Measurements from ENCODE around the gene FAS. TPM values are rescaled to one million over a fixed set of nuclear protein-coding genes. Genes with fewer than 3 reads are reported as not detected.

FAS gene
- total and polyA plus RNA-seq, 4 donors = 2.2 to 13.2 (median 5.9) TPM

- H3K27ac ChIP-seq (ENCODE audit: low read depth in 1 of 2, low read length in 2 of 2) = no peak overlapping the region
Measured at GRCh38 chr10:88983206-88983605, 7.4 kb upstream of the FAS start.

GRCh38 chr10:88983939-88984338, 6.7 kb upstream of the FAS start:
- Histone ChIP-seq H3K27me3 (ENCODE audit: control insufficient read depth in 4 of 4, insufficient read depth in 4 of 4, low read length in 3 of 4) (no peaks in the 10 kb centered on the region), H3K27ac (ENCODE audit: low read depth in 1 of 2, low read length in 2 of 2) (no peak overlapping the region), H3K4me1 (ENCODE audit: control insufficient read depth in 4 of 4, insufficient read depth in 4 of 4, low read length in 3 of 4) (peaks cover 4 to 53% (median 46%) of the 10 kb centered on the region in 4 donors), H3K4me3 (ENCODE audit: low read depth in 1 of 3, low read length in 3 of 3) (no peak overlapping the region), H3K9me3 (ENCODE audit: control insufficient read depth in 4 of 4, low read length in 3 of 4) (no peaks in the 10 kb centered on the region), H3K9ac (ENCODE audit: low read depth in 1 of 2, low read length in 2 of 2) (no peak overlapping the region), H3K36me3 (ENCODE audit: control insufficient read depth in 4 of 4, insufficient read depth in 3 of 4, low read depth in 1 of 4, low read length in 3 of 4) (no peaks in the 10 kb centered on the region)
- WGBS = 72% methylated on average over 1 of the region's 1 CpG
- TF ChIP-seq NR2F2 (IDR thresholded peaks at IDR 0.05) = no peak
- TF ChIP-seq MAX (IDR thresholded peaks at IDR 0.05) = no peak
- DNase-seq (ENCODE audit: low spot score) = no peak

More at GRCh38 chr10:88983206-88983605, 7.4 kb upstream of the FAS start:
- DNase-seq (ENCODE audit: low spot score) = no peak
- H3K36me3 ChIP-seq (ENCODE audit: control insufficient read depth in 4 of 4, insufficient read depth in 3 of 4, low read depth in 1 of 4, low read length in 3 of 4) = no peaks in the 10 kb centered on the region
- no peaks in the 10 kb centered on the region for H3K27me3 ChIP-seq (ENCODE audit: control insufficient read depth in 4 of 4, insufficient read depth in 4 of 4, low read length in 3 of 4)
- H3K9ac ChIP-seq (ENCODE audit: low read depth in 1 of 2, low read length in 2 of 2) = no peak overlapping the region
- no peaks in the 10 kb centered on the region for H3K9me3 ChIP-seq (ENCODE audit: control insufficient read depth in 4 of 4, low read length in 3 of 4)
- no peak overlapping the region for H3K4me3 ChIP-seq (ENCODE audit: low read depth in 1 of 3, low read length in 3 of 3)
- no peak for TF ChIP-seq SP1 (IDR thresholded peaks at IDR 0.05)
- TF ChIP-seq YY1 (IDR thresholded peaks at IDR 0.05) = no peak
- TF ChIP-seq HNF4A (conservative IDR thresholded peaks at IDR 0.05) = no peak
- no peak for TF ChIP-seq FOXA2 (IDR thresholded peaks at IDR 0.05)
- TF ChIP-seq FOXA1 (IDR thresholded peaks at IDR 0.05) = no peak
- no peak for TF ChIP-seq CTCF (IDR thresholded peaks at IDR 0.05; ENCODE audit: low read depth, low read length, missing input control)
- TF ChIP-seq, protein P1, sequence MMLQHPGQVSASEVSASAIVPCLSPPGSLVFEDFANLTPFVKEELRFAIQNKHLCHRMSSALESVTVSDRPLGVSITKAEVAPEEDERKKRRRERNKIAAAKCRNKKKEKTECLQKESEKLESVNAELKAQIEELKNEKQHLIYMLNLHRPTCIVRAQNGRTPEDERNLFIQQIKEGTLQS (IDR thresholded peaks at IDR 0.05) = no peak
- TF ChIP-seq HNF4G (IDR thresholded peaks at IDR 0.05) = no peak
- TF ChIP-seq RAD21 (IDR thresholded peaks at IDR 0.05) = no peak
- 70% methylated on average over 2 of the region's 2 CpGs for WGBS
- H3K4me1 ChIP-seq (ENCODE audit: control insufficient read depth in 4 of 4, insufficient read depth in 4 of 4, low read length in 3 of 4) = peaks cover 4 to 49% (median 40%) of the 10 kb centered on the region in 4 donors

DNA sequence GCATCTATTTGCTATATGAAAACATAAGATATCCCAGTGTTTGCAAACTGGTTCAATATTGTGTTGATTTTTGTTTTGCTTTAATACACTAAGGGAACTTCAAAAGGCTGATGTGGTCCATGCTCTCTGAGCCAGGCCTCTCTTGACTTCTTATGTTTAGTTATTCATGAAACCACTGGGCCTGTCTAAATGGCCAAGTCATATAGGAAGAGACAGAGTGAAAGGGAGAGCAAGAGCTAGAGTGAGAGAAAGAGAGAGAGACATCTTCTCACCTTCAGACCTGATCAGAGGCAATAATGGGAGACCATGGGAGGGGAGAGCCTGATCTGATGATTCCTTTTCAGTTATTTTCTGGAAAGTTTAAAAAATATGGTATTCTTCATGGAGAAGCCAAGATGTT, 6.1 kb upstream of the FAS start:
- no peak for DNase-seq (ENCODE audit: low spot score)
- Histone ChIP-seq H3K9ac (ENCODE audit: low read depth in 1 of 2, low read length in 2 of 2) (no peak overlapping the region), H3K4me3 (ENCODE audit: low read depth in 1 of 3, low read length in 3 of 3) (no peak overlapping the region), H3K27me3 (ENCODE audit: control insufficient read depth in 4 of 4, insufficient read depth in 4 of 4, low read length in 3 of 4) (no peaks in the 10 kb centered on the region), H3K4me1 (ENCODE audit: control insufficient read depth in 4 of 4, insufficient read depth in 4 of 4, low read length in 3 of 4) (peaks cover 6 to 53% (median 46%) of the 10 kb centered on the region in 4 donors), H3K9me3 (ENCODE audit: control insufficient read depth in 4 of 4, low read length in 3 of 4) (no peaks in the 10 kb centered on the region), H3K27ac (ENCODE audit: low read depth in 1 of 2, low read length in 2 of 2) (no peak overlapping the region), H3K36me3 (ENCODE audit: control insufficient read depth in 4 of 4, insufficient read depth in 3 of 4, low read depth in 1 of 4, low read length in 3 of 4) (no peaks in the 10 kb centered on the region)
- TF ChIP-seq RAD21 (IDR thresholded peaks at IDR 0.05) (no peak), JUND (IDR thresholded peaks at IDR 0.05) (no peak), RXRA (IDR thresholded peaks at IDR 0.05) (no peak), TAF1 (conservative IDR thresholded peaks at IDR 0.05) (no peak), FOXA1 (IDR thresholded peaks at IDR 0.05) (no peak), ZBTB33 (IDR thresholded peaks at IDR 0.05) (no peak), YY1 (IDR thresholded peaks at IDR 0.05) (no peak), MAX (IDR thresholded peaks at IDR 0.05) (no peak), HNF4A (conservative IDR thresholded peaks at IDR 0.05) (no peak), GABPA (IDR thresholded peaks at IDR 0.05 in 1 of 2, conservative IDR thresholded peaks at IDR 0.05 in 1 of 2) (no peak), CTCF (IDR thresholded peaks at IDR 0.05; ENCODE audit: low read depth, low read length, missing input control) (no peak), NR2F2 (IDR thresholded peaks at IDR 0.05) (no peak), EGR1 (IDR thresholded peaks at IDR 0.05; ENCODE audit: low read depth in 2 of 2) (no peak)
- TF ChIP-seq, protein P1 (IDR thresholded peaks at IDR 0.05) = no peak

All from liver (tissue), 9 donors.